GM13977 (cell line): Measurements from ENCODE around the gene FOXE3.
A peak's percentile ranks its signal among the peaks of the same experiment; 100 is the strongest.

Source experiments
- DNase-seq: peaks from one replicate; pipeline ENCODE4 v3.0.0; 2012; ENCODE audit warnings: low spot score
- CTCF ChIP-seq: IDR thresholded peaks from 2 replicates; pipeline ENCODE4 v1.5.1; 2012; ENCODE audit warnings: mild to moderate bottlenecking, control low read depth; ENCODE audit not compliant: insufficient read depth; ENCODE audit errors: extremely low read depth, missing control alignments
- in situ Hi-C: fragments of 300-500 bp; cut with MboI; formaldehyde crosslinking; loops from one replicate; pipeline ENCODE4 v1.12.0; 2022; ENCODE audit warnings: low sequenced_read_pairs, low pct_unique_long_range_greater_than_20kb, mixed read lengths, inconsistent platforms; ENCODE audit not compliant: unreplicated experiment

The FOXE3 gene

GRCh38 chr1:47418122-47418521 lies 2.0 kb downstream of the FOXE3 start:
- in situ Hi-C loops = no loop called here
- no peak for TF ChIP-seq CTCF
- no peak for DNase-seq

GRCh38 chr1:47418681-47419325 lies 2.7 kb downstream of the FOXE3 start:
- in situ Hi-C loops = no loop called here
- TF ChIP-seq CTCF = no peak
- DNase-seq = no peak

GRCh38 chr1:47420547-47420946 lies 4.5 kb downstream of the FOXE3 start:
- in situ Hi-C loops = no loop called here
- DNase-seq = no peak
- TF ChIP-seq CTCF = no peak

- no peak for DNase-seq
- in situ Hi-C loops = no loop called here
- peak; percentile 3 for TF ChIP-seq CTCF
These were observed 7.8 kb downstream of the FOXE3 start for GRCh38 chr1:47423872-47424271.

GRCh38 chr1:47424336-47424982 lies 8.4 kb downstream of the FOXE3 start:
- in situ Hi-C loops = no loop called here
- peak; percentile 59 for TF ChIP-seq CTCF
- no peak for DNase-seq

- in situ Hi-C loops = no loop called here
- no peak for TF ChIP-seq CTCF
- DNase-seq = no peak
These were observed 15.4 kb downstream of the FOXE3 start for GRCh38 chr1:47431534-47431933.
